Stimulated activated naive CD8-positive, alpha-beta T cell treated with anti-CD3 and anti-CD28 coated beads, Interleukin-15, Interleukin-2, amounts not matched to agents 100 ng/mL and 50 ng/mL, for 24 hours (primary cell): Measurements from ENCODE around the gene ATAD2B.
"Not testable (repeated sequence)": the region's sequence is repeated elsewhere in the genome, so short reads cannot be mapped to it uniquely, and the experiment has no call there.

Experiments used
- H3K27ac Mint-ChIP-seq: one replicate; pipeline ENCODE4 v1.8.0; 2021; ENCODE audit warnings: mild to moderate bottlenecking, mixed read lengths
- H3K27me3 Mint-ChIP-seq: one replicate; pipeline ENCODE4 v1.8.0; 2021; ENCODE audit warnings: mixed read lengths
- H3K36me3 Mint-ChIP-seq: one replicate; pipeline ENCODE4 v1.8.0; 2021; ENCODE audit warnings: low read depth, mixed read lengths
- H3K4me1 Mint-ChIP-seq: one replicate; pipeline ENCODE4 v1.8.0; 2021; ENCODE audit warnings: low read depth, mixed read lengths
- H3K4me3 Mint-ChIP-seq: one replicate; pipeline ENCODE4 v1.8.0; 2021; ENCODE audit warnings: mild to moderate bottlenecking, mixed read lengths
- H3K9me3 Mint-ChIP-seq: one replicate; pipeline ENCODE4 v1.8.0; 2021; ENCODE audit warnings: mixed read lengths

ATAD2B gene

GRCh38 chr2:23803264-23803964 is 123.5 kb downstream of the ATAD2B start:
- Mint-ChIP-seq H3K27ac (no peak overlapping the region), H3K27me3 (no peaks in the 10 kb centered on the region), H3K9me3 (no peaks in the 10 kb centered on the region), H3K4me3 (no peak overlapping the region), H3K4me1 (no peaks in the 10 kb centered on the region), H3K36me3 (peaks cover 31% of the 10 kb centered on the region)

GRCh38 chr2:23801396-23801795 is 125.5 kb downstream of the ATAD2B start:
- Mint-ChIP-seq H3K9me3 (no peaks in the 10 kb centered on the region), H3K36me3 (peaks cover 23% of the 10 kb centered on the region), H3K4me1 (no peaks in the 10 kb centered on the region), H3K27ac (no peak overlapping the region), H3K27me3 (no peaks in the 10 kb centered on the region), H3K4me3 (no peak overlapping the region)

GRCh38 chr2:23794234-23794633 is 132.7 kb downstream of the ATAD2B start:
- H3K27ac Mint-ChIP-seq: no peak overlapping the region
- H3K4me1 Mint-ChIP-seq: peaks cover 2% of the 10 kb centered on the region
- no peaks in the 10 kb centered on the region for H3K9me3 Mint-ChIP-seq
- no peaks in the 10 kb centered on the region for H3K27me3 Mint-ChIP-seq
- peaks cover 18% of the 10 kb centered on the region for H3K36me3 Mint-ChIP-seq
- no peak overlapping the region for H3K4me3 Mint-ChIP-seq

GRCh38 chr2:23793476-23793875 is 133.4 kb downstream of the ATAD2B start:
- H3K27ac Mint-ChIP-seq: no peak overlapping the region
- no peaks in the 10 kb centered on the region for H3K9me3 Mint-ChIP-seq
- H3K4me3 Mint-ChIP-seq: no peak overlapping the region
- H3K36me3 Mint-ChIP-seq: peaks cover 24% of the 10 kb centered on the region
- no peaks in the 10 kb centered on the region for H3K27me3 Mint-ChIP-seq
- peaks cover 10% of the 10 kb centered on the region for H3K4me1 Mint-ChIP-seq

GRCh38 chr2:23791030-23791429 is 135.9 kb downstream of the ATAD2B start:
- H3K36me3 Mint-ChIP-seq: peaks cover 32% of the 10 kb centered on the region
- no peak overlapping the region for H3K27ac Mint-ChIP-seq
- peaks cover 20% of the 10 kb centered on the region for H3K4me1 Mint-ChIP-seq
- no peak overlapping the region for H3K4me3 Mint-ChIP-seq
- H3K27me3 Mint-ChIP-seq: no peaks in the 10 kb centered on the region
- no peaks in the 10 kb centered on the region for H3K9me3 Mint-ChIP-seq

GRCh38 chr2:23789012-23789411 is 137.9 kb downstream of the ATAD2B start:
- no peaks in the 10 kb centered on the region for H3K9me3 Mint-ChIP-seq
- no peak overlapping the region for H3K4me3 Mint-ChIP-seq
- H3K36me3 Mint-ChIP-seq: peaks cover 44% of the 10 kb centered on the region
- no peaks in the 10 kb centered on the region for H3K27me3 Mint-ChIP-seq
- no peak overlapping the region for H3K27ac Mint-ChIP-seq
- peaks cover 20% of the 10 kb centered on the region for H3K4me1 Mint-ChIP-seq

- H3K27me3 Mint-ChIP-seq: no peaks in the 10 kb centered on the region
- no peaks in the 10 kb centered on the region for H3K9me3 Mint-ChIP-seq
- H3K36me3 Mint-ChIP-seq: peaks cover 41% of the 10 kb centered on the region
- H3K27ac Mint-ChIP-seq: no peak overlapping the region
- peaks cover 20% of the 10 kb centered on the region for H3K4me1 Mint-ChIP-seq
- H3K4me3 Mint-ChIP-seq: no peak overlapping the region
Measured at GRCh38 chr2:23788100-23788499, 138.8 kb downstream of the ATAD2B start.

GRCh38 chr2:23784971-23785370 is 142.0 kb downstream of the ATAD2B start:
- H3K27ac Mint-ChIP-seq: no peak overlapping the region
- H3K4me3 Mint-ChIP-seq: no peak overlapping the region
- H3K4me1 Mint-ChIP-seq: peaks cover 20% of the 10 kb centered on the region
- H3K9me3 Mint-ChIP-seq: no peaks in the 10 kb centered on the region
- peaks cover 38% of the 10 kb centered on the region for H3K36me3 Mint-ChIP-seq
- no peaks in the 10 kb centered on the region for H3K27me3 Mint-ChIP-seq

- Mint-ChIP-seq H3K4me3 (no peak overlapping the region), H3K36me3 (peaks cover 43% of the 10 kb centered on the region), H3K27ac (no peak overlapping the region), H3K9me3 (no peaks in the 10 kb centered on the region), H3K27me3 (no peaks in the 10 kb centered on the region), H3K4me1 (peaks cover 3% of the 10 kb centered on the region)
Measured at GRCh38 chr2:23782646-23783045, 144.3 kb downstream of the ATAD2B start.

GRCh38 chr2:23782126-23782525 is 144.8 kb downstream of the ATAD2B start:
- Mint-ChIP-seq H3K27ac (no peak overlapping the region), H3K27me3 (no peaks in the 10 kb centered on the region), H3K36me3 (peaks cover 44% of the 10 kb centered on the region), H3K4me1 (no peaks in the 10 kb centered on the region), H3K4me3 (no peak overlapping the region), H3K9me3 (no peaks in the 10 kb centered on the region)

GRCh38 chr2:23780465-23780864 is 146.5 kb downstream of the ATAD2B start:
- not testable (repeated sequence) for H3K4me1 Mint-ChIP-seq, H3K27ac Mint-ChIP-seq, H3K27me3 Mint-ChIP-seq, H3K9me3 Mint-ChIP-seq, H3K4me3 Mint-ChIP-seq
- peaks cover 44% of the 10 kb centered on the region for H3K36me3 Mint-ChIP-seq

GRCh38 chr2:23777826-23778225 is 149.1 kb downstream of the ATAD2B start:
- Mint-ChIP-seq H3K36me3 (peaks cover 46% of the 10 kb centered on the region), H3K27ac (no peak overlapping the region), H3K9me3 (no peaks in the 10 kb centered on the region), H3K27me3 (no peaks in the 10 kb centered on the region), H3K4me3 (no peak overlapping the region), H3K4me1 (no peaks in the 10 kb centered on the region)

- peaks cover 55% of the 10 kb centered on the region for H3K36me3 Mint-ChIP-seq
- H3K4me3 Mint-ChIP-seq: no peak overlapping the region
- H3K27ac Mint-ChIP-seq: no peak overlapping the region
- H3K4me1 Mint-ChIP-seq: no peaks in the 10 kb centered on the region
- H3K27me3 Mint-ChIP-seq: no peaks in the 10 kb centered on the region
- no peaks in the 10 kb centered on the region for H3K9me3 Mint-ChIP-seq
Measured at GRCh38 chr2:23776021-23776420, 150.9 kb downstream of the ATAD2B start.

GRCh38 chr2:23772684-23773083 is 154.2 kb downstream of the ATAD2B start:
- Mint-ChIP-seq H3K9me3 (no peaks in the 10 kb centered on the region), H3K36me3 (peaks cover 49% of the 10 kb centered on the region), H3K27ac (no peak overlapping the region), H3K4me3 (no peak overlapping the region), H3K4me1 (no peaks in the 10 kb centered on the region), H3K27me3 (no peaks in the 10 kb centered on the region)

- Mint-ChIP-seq H3K4me3 (no peak overlapping the region), H3K36me3 (peaks cover 50% of the 10 kb centered on the region), H3K4me1 (no peaks in the 10 kb centered on the region), H3K9me3 (no peaks in the 10 kb centered on the region), H3K27me3 (no peaks in the 10 kb centered on the region), H3K27ac (no peak overlapping the region)
Measured at GRCh38 chr2:23772056-23772455, 154.9 kb downstream of the ATAD2B start.

- H3K9me3 Mint-ChIP-seq: no peaks in the 10 kb centered on the region
- H3K36me3 Mint-ChIP-seq: peaks cover 41% of the 10 kb centered on the region
- no peak overlapping the region for H3K27ac Mint-ChIP-seq
- no peak overlapping the region for H3K4me3 Mint-ChIP-seq
- H3K4me1 Mint-ChIP-seq: no peaks in the 10 kb centered on the region
- no peaks in the 10 kb centered on the region for H3K27me3 Mint-ChIP-seq
Measured at GRCh38 chr2:23769364-23769763, 157.6 kb downstream of the ATAD2B start.
